Activated T-helper 1 cell treated with anti-CD3 and anti-CD28 coated beads, Interleukin-12 subunit alpha, Interleukin-12 subunit beta, Interleukin-2, Interleukin-4 antibody, amounts not matched to agents 30 ng/mL and 10 ng/mL and 1 ng/mL, durations not matched to agents 14 hours and 24 hours and 36 hours (primary cell): ENCODE measurements around the gene TBC1D14. TPM values are rescaled to one million over a fixed set of nuclear protein-coding genes. Genes with fewer than 3 reads are reported as not detected.

Source experiments
- DNase-seq: peaks from one replicate; pipeline ENCODE4 v3.0.0; 2021; ENCODE audit warnings: low spot score
- H3K27ac Mint-ChIP-seq: one replicate; pipeline ENCODE4 v1.8.0; 2021; ENCODE audit warnings: mild to moderate bottlenecking, mixed read lengths
- H3K27me3 Mint-ChIP-seq: one replicate; pipeline ENCODE4 v1.8.0; 2022; ENCODE audit warnings: mild to moderate bottlenecking, moderate library complexity, mixed read lengths; ENCODE audit not compliant: insufficient read depth
- H3K36me3 Mint-ChIP-seq: one replicate; pipeline ENCODE4 v1.8.0; 2021; ENCODE audit warnings: low read depth, mixed read lengths
- H3K4me1 Mint-ChIP-seq: one replicate; pipeline ENCODE4 v1.8.0; 2021; ENCODE audit warnings: low read depth, mixed read lengths
- H3K4me3 Mint-ChIP-seq: one replicate; pipeline ENCODE4 v1.8.0; 2021; ENCODE audit warnings: mild to moderate bottlenecking, moderate library complexity, mixed read lengths
- H3K9me3 Mint-ChIP-seq: one replicate; pipeline ENCODE4 v1.8.0; 2021; ENCODE audit warnings: mixed read lengths
- intact Hi-C: fragments of 100-400 bp; cut with micrococcal nuclease; formaldehyde crosslinking; loops from one replicate; pipeline ENCODE4 v1.15.1; 2024
- total RNA-seq: library from RNA; stranded (reverse); gene quantifications from 2 replicates; pipeline ENCODE4 v1.2.3, GENCODE V29; 2022

Gene TBC1D14
- total RNA-seq, 1 donor from 2014 or later: 59.7 TPM

DNA sequence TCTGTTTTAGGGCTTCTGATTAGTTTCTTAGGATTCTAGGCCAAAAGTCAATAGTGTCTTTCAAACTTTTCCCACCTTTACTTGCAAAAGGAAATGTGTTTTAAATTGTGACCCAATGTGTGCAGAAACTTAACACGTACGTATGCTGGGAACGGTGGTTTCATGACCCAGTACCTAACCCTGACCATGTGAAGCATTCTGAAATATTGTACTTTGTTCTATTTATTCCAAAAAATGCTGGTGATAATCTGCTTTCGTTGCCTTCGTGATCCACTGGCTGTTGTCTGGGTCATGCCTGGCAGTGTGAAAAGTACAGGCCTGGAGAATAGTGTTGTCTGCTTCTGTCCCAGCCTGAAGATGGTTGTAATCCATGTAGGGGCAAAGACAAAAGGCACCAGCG lies 106.9 kb downstream of the TBC1D14 start:
- intact Hi-C loops: no loop called here
- DNase-seq: no peak
- Mint-ChIP-seq H3K4me3 (no peak overlapping the region), H3K9me3 (no peaks in the 10 kb centered on the region), H3K36me3 (peaks cover 28% of the 10 kb centered on the region), H3K4me1 (peaks cover 8% of the 10 kb centered on the region), H3K27ac (peak overlapping the region; percentile 4), H3K27me3 (no peaks in the 10 kb centered on the region)

DNA sequence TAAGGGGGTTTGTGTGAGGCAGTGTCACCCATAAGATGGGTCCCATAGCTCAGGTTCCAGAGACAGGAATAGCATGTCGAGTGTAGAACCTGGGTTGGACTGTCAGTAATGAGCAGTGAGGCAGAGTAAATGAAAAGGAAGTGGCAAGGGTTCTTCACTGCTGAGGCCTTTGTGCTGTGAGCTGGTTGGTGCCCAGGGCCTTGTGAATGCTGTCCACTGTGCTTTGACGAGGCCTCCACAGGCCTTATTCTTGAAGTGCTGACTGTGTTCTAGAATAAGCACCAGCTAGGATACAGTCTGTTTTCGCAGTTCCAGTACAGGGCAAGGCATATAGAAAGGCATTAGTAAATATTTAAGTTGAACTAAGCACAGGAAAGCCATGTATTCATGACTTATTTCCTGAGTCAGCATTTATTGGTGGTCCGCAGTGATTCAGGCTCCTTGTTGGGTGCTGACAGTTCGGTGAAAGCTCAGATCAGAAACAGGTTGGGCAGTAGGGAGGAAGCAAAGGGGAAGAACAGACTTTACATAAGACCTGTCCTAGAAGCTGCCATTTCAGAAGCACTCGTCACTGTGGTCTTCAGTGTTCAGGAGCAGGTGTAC lies 107.9 kb downstream of the TBC1D14 start:
- Mint-ChIP-seq H3K27me3 (no peaks in the 10 kb centered on the region), H3K4me3 (no peak overlapping the region), H3K9me3 (no peaks in the 10 kb centered on the region), H3K27ac (peak overlapping the region; percentile 35), H3K36me3 (peaks cover 31% of the 10 kb centered on the region), H3K4me1 (peaks cover 8% of the 10 kb centered on the region)
- intact Hi-C loops: no loop called here
- no peak for DNase-seq

DNA sequence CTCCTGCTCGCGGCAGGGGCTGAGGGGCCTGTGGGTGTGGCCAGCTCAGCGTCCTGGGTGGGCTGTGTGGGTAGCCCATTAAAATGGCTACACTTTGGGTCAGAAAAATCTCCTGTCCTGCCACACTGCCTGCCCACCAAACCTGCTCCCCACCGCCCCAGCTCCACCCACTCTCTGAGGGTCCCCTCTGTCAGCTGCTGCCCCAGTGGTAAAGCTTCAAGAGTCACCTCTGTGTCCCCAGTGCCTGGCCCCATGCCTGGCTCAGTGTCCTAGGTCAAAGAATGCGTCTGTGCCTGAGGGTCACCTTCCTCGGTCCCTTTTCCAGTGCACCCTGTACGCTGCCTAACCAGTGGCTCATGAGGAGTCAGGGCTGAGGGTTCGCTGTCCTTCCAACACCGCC lies 108.7 kb downstream of the TBC1D14 start:
- intact Hi-C loops: no loop called here
- Mint-ChIP-seq H3K4me1 (peaks cover 8% of the 10 kb centered on the region), H3K27me3 (no peaks in the 10 kb centered on the region), H3K27ac (no peak overlapping the region), H3K4me3 (no peak overlapping the region), H3K36me3 (peaks cover 31% of the 10 kb centered on the region), H3K9me3 (no peaks in the 10 kb centered on the region)
- DNase-seq: no peak

DNA sequence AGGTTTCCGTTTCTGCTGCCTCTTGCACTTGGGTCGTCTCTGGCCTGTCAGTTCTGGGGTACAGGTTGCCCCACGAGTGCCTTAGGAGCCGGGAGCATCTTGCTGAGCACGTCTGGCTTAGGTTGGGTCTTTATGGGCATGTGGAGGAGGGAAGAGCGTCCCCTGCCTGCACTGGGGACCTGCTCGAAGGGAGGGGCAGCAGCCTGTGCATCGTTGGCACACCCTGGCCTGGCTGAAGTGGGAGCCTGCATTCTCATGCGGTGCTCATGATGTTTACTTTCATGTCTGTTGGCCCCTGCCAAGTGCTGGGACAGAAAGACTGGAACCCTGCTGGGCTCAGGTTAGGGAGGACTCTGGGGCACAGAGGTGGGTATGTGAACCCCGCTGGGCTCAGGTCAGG lies 109.7 kb downstream of the TBC1D14 start:
- intact Hi-C loops: no loop called here
- peaks cover 31% of the 10 kb centered on the region for H3K36me3 Mint-ChIP-seq
- no peaks in the 10 kb centered on the region for H3K27me3 Mint-ChIP-seq
- H3K4me1 Mint-ChIP-seq: peaks cover 3% of the 10 kb centered on the region
- no peaks in the 10 kb centered on the region for H3K9me3 Mint-ChIP-seq
- DNase-seq: no peak
- H3K27ac Mint-ChIP-seq: peak overlapping the region; percentile 18
- no peak overlapping the region for H3K4me3 Mint-ChIP-seq

DNA sequence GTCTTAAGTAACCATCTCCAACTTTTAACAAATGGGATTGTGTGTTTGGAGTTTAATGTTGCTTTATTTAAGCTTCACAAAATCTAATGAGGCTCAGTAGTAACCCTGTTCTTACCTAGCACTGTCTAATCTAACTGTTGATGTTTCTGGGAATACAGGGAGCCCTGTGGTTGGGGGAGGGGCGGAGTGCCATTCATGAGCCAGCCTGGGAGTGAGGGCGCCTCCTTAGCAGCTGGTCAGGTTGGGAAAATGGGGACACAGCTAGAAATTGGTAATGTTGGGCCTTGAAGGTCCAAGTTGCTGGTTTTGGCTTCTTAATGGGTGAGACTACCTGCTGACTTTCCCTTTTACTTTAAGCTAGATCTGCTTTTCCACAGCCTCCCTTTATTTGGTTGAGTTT lies 110.7 kb downstream of the TBC1D14 start:
- intact Hi-C loops: no loop called here
- Mint-ChIP-seq H3K36me3 (peaks cover 25% of the 10 kb centered on the region), H3K4me1 (no peaks in the 10 kb centered on the region), H3K4me3 (no peak overlapping the region), H3K27ac (no peak overlapping the region), H3K9me3 (no peaks in the 10 kb centered on the region), H3K27me3 (no peaks in the 10 kb centered on the region)
- DNase-seq: no peak

DNA sequence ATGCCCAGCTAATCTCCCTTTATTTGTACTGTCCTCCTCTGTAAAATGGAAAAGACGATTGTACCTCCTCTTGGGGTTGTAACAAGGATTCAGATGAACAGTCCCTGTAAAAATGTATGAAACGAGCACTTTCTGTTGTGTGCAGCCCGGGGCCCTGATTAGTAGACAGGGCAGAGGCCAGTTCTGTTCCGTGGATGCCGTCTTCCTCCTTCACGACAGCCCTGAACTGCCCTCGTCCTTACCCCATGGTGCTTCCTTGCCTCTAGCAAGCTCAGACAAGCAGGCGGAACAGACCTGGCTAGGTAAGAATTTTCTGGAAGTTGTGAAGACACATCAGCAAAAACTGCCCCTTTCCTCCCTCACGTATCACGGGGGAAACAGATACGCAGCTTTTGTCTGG lies 111.2 kb downstream of the TBC1D14 start:
- no peaks in the 10 kb centered on the region for H3K4me1 Mint-ChIP-seq
- no peak for DNase-seq
- no peak overlapping the region for H3K27ac Mint-ChIP-seq
- no peak overlapping the region for H3K4me3 Mint-ChIP-seq
- intact Hi-C loops: no loop called here
- no peaks in the 10 kb centered on the region for H3K27me3 Mint-ChIP-seq
- H3K9me3 Mint-ChIP-seq: no peaks in the 10 kb centered on the region
- H3K36me3 Mint-ChIP-seq: peaks cover 25% of the 10 kb centered on the region

DNA sequence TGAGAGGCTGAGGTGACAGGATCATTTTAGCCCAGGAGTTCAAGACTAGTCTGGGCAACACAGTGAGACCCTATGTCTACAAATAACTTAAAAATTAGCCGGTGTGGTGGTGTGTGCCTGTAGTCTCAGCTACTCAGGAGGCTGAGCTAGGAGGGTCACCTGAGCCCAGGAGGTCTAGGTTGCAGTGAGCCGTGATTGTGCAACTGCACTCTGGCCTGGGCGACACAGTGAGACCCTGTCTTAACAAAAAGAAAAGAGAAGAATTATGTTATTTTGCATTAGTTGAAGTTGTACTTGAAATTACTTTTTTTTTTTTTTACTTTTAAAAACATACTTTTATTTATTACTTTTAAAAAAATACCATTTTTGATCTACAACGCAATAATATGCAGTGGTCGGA lies 111.7 kb downstream of the TBC1D14 start:
- Mint-ChIP-seq H3K4me1 (no peaks in the 10 kb centered on the region), H3K27ac (no peak overlapping the region), H3K27me3 (no peaks in the 10 kb centered on the region), H3K4me3 (no peak overlapping the region), H3K9me3 (no peaks in the 10 kb centered on the region), H3K36me3 (peaks cover 27% of the 10 kb centered on the region)
- intact Hi-C loops: no loop called here
- DNase-seq: no peak

DNA sequence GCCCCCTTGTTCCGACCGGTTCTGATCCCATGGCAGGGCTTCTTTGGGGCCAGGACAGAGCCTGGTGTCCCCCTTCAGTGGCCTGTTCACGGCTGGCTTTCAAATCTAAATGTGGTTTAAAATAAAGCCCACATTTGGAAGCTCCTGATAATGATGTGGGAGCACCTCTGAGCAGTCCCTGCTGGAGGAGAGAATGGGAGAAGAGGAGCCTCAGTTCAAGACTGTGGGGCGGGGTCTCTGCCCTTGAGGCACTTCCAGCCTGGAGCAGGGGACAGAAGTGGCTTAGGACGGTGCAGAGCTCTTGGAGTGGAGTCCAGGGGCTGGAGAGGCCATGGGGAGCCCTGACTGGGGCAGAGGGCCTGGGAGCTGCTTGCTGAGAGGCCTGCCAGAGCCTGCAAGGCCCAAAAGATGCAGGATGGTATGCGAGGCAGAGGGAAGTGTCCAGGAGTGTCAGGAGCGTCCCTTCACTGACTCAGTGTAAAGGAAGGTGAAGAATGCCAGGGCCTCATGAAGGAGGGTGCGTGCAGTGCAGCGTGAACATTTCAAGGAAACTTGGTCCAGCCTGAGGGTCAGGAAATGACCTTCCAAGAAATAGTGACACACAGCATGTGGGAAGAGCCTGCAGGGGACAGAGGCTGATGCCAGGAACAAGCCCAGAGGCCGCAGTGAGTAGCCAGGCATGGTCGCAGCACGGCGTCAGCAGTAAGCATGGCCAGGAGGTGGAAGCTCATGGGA lies 112.5 kb downstream of the TBC1D14 start:
- H3K9me3 Mint-ChIP-seq: peaks cover under 1% of the 10 kb centered on the region
- H3K4me1 Mint-ChIP-seq: peaks cover 2% of the 10 kb centered on the region
- peaks cover 34% of the 10 kb centered on the region for H3K36me3 Mint-ChIP-seq
- H3K4me3 Mint-ChIP-seq: no peak overlapping the region
- H3K27ac Mint-ChIP-seq: no peak overlapping the region
- DNase-seq: no peak
- H3K27me3 Mint-ChIP-seq: no peaks in the 10 kb centered on the region
- intact Hi-C loops: no loop called here

DNA sequence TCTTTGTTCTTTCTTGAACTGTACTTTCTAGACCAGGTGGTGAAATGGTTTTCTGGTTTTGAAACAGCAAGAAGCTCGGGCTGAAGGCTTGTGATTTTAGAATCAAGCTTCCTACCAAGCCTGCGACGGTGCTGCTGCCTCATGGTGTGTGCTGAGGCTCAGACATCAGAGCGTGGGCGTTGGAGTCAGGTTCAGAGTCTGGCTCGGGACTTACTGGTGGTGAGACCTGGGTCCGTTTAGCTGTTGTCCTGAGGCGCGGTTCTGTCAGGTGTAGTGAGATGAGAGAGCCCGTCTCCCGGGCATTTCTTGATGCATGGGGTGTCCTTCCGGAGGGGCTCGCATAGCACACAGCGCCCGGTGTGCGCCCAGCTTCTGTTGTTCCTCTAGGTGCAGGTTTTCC lies 113.9 kb downstream of the TBC1D14 start:
- H3K4me3 Mint-ChIP-seq: no peak overlapping the region
- H3K9me3 Mint-ChIP-seq: peaks cover 11% of the 10 kb centered on the region
- DNase-seq: no peak
- H3K27ac Mint-ChIP-seq: no peak overlapping the region
- peaks cover 13% of the 10 kb centered on the region for H3K4me1 Mint-ChIP-seq
- H3K36me3 Mint-ChIP-seq: peaks cover 42% of the 10 kb centered on the region
- no peaks in the 10 kb centered on the region for H3K27me3 Mint-ChIP-seq
- intact Hi-C loops: no loop called here

DNA sequence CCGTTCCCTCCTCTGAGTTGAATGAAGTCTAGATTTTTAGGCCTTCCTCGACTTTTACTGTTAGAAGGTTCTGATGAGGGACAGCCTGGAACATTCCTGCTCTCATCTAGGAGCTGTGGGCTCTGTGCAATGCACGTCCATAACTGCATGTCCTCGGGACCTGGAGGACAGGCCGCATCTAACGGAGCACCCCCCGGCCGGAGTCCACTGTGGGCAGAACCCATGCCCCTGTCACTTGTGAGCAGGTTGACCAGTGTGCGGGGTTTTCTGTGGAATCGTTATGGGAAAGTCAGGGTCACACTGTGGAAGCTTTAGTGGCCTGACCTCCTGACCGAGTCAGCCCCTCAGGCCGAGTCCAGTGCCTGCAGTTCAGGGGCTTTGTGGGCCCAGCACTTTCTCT lies 114.3 kb downstream of the TBC1D14 start:
- intact Hi-C loops: no loop called here
- Mint-ChIP-seq H3K4me1 (peaks cover 17% of the 10 kb centered on the region), H3K27me3 (no peaks in the 10 kb centered on the region), H3K36me3 (peaks cover 42% of the 10 kb centered on the region), H3K27ac (no peak overlapping the region), H3K9me3 (peaks cover 11% of the 10 kb centered on the region), H3K4me3 (no peak overlapping the region)
- no peak for DNase-seq

DNA sequence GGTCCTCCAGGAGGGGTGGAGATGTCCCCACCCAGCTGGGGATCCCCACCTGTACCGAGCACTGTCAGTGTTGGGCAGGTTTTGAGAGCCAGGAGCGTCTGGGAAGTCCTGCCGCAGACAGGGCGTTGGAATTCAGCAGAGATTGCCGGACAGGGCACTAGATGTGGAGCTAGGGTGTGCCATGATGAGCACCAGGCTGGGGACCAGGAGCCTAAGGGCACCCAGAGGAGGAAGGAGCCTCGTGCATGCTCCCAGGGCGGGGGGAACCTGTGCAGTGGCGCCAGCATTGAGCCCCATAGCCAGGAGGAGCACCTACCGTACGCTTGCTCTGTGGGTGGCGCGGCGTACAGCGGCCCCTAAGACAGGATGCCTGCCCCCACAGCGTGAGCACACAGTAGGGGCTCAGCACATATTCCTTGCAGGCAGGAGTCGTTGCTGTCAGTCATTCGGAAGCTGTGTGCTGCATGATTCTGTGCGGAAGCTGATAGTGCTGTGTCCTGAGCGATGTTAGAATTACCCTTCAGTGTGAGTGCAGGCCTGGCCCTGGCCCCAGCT lies 114.8 kb downstream of the TBC1D14 start:
- DNase-seq: no peak
- intact Hi-C loops: no loop called here
- Mint-ChIP-seq H3K9me3 (peaks cover 11% of the 10 kb centered on the region), H3K27me3 (no peaks in the 10 kb centered on the region), H3K27ac (no peak overlapping the region), H3K4me1 (peaks cover 21% of the 10 kb centered on the region), H3K36me3 (peaks cover 47% of the 10 kb centered on the region), H3K4me3 (no peak overlapping the region)

DNA sequence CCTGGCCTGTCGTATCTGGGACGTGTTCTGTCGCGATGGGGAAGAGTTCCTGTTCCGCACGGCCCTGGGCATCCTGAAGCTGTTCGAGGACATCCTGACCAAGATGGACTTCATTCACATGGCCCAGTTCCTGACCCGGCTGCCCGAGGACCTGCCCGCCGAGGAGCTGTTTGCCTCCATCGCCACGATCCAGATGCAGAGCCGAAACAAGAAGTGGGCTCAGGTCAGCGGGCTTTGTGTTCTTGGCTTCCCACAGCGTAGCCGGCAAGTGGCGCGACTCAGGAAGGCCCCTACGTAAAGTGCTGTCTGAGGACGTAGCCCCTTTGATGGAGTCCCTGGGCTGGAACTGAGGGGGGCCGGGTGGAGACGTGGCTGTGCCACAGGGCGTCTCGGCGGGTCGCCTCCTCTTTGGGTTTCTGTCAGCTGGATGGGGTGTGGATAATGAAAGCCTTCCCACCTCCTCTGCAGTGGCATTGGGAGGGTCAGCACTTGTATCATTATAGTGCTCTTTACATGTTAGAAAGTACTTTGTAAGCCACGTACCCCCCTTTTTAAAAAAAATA lies 115.5 kb downstream of the TBC1D14 start:
- peaks cover 50% of the 10 kb centered on the region for H3K36me3 Mint-ChIP-seq
- H3K4me1 Mint-ChIP-seq: peaks cover 21% of the 10 kb centered on the region
- H3K4me3 Mint-ChIP-seq: no peak overlapping the region
- peaks cover 11% of the 10 kb centered on the region for H3K9me3 Mint-ChIP-seq
- no peak for DNase-seq
- intact Hi-C loops: no loop called here
- no peak overlapping the region for H3K27ac Mint-ChIP-seq
- no peaks in the 10 kb centered on the region for H3K27me3 Mint-ChIP-seq

DNA sequence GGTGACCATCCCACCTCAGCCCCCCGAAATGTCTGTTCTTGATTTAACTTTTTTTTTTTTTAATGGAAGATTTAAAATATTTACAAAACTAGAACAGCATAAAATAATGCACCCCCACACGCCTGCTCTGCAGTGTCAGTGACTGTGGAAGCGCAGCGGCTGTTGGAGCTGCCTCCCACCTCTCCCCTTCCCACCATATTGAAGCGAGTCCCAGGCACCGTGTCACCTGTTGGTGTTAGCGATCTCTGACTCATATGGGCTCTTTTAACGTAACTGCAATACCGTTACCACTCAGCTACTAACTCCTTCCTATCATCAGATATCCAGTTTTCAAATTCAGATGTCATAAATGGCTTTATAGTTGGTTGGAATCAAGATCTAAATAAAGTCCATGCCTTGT lies 116.5 kb downstream of the TBC1D14 start:
- Mint-ChIP-seq H3K4me1 (peaks cover 21% of the 10 kb centered on the region), H3K4me3 (no peak overlapping the region), H3K9me3 (peaks cover 11% of the 10 kb centered on the region), H3K36me3 (peaks cover 56% of the 10 kb centered on the region), H3K27ac (no peak overlapping the region), H3K27me3 (no peaks in the 10 kb centered on the region)
- intact Hi-C loops: no loop called here
- DNase-seq: no peak
